MM.1S (cell line): ENCODE measurements around the gene ITGA8.

Source experiments
- DNase-seq: peaks from one replicate; pipeline ENCODE4 v3.0.0-alpha.2; 2015
- H2AFZ ChIP-seq: fragments of 300-600 bp; sonication (generic); 2 replicates; pipeline ENCODE4 v1.6.0; 2016; ENCODE audit warnings: antibody characterized with exemption, low read length
- H3F3A ChIP-seq: fragments of 300-600 bp; sonication (generic); 2 replicates; pipeline ENCODE4 v1.6.1; 2016; ENCODE audit warnings: mild to moderate bottlenecking, antibody characterized with exemption, low read length, moderate library complexity, mixed read lengths; ENCODE audit not compliant: insufficient read depth
- H3K27ac ChIP-seq: fragments of 300-600 bp; sonication (generic); 2 replicates; pipeline ENCODE4 v1.5.1; 2016; ENCODE audit warnings: mild to moderate bottlenecking, low read length
- H3K27me3 ChIP-seq: fragments of 300-600 bp; sonication (generic); replicated peaks from 2 replicates; pipeline ENCODE4 v1.6.0; 2016; ENCODE audit warnings: low read length; ENCODE audit not compliant: insufficient read depth
- H3K36me3 ChIP-seq: fragments of 300-600 bp; sonication (generic); replicated peaks from 2 replicates; pipeline ENCODE4 v1.6.1; 2016; ENCODE audit warnings: mild to moderate bottlenecking, low read length, mixed read lengths; ENCODE audit not compliant: insufficient read depth
- H3K4me1 ChIP-seq: fragments of 300-600 bp; sonication (generic); 2 replicates; pipeline ENCODE4 v1.6.1; 2016; ENCODE audit warnings: low read length, mixed read lengths
- H3K4me2 ChIP-seq: fragments of 300-600 bp; sonication (generic); 2 replicates; pipeline ENCODE4 v1.6.0; 2016; ENCODE audit warnings: low read depth, low read length
- H3K4me3 ChIP-seq: fragments of 300-600 bp; sonication (generic); 2 replicates; pipeline ENCODE4 v1.5.1; 2016; ENCODE audit warnings: low read length, mixed read lengths
- H3K79me2 ChIP-seq: fragments of 300-600 bp; sonication (generic); 2 replicates; pipeline ENCODE4 v1.6.1; 2016; ENCODE audit warnings: mixed run types, low read length, mixed read lengths
- H3K9ac ChIP-seq: fragments of 300-600 bp; sonication (generic); 2 replicates; pipeline ENCODE4 v1.6.1; 2016; ENCODE audit warnings: low read length, mixed read lengths
- H3K9me2 ChIP-seq: fragments of 300-600 bp; sonication (generic); replicated peaks from 2 replicates; pipeline ENCODE4 v1.6.1; 2016; ENCODE audit warnings: mild to moderate bottlenecking, low read length, mixed read lengths; ENCODE audit not compliant: insufficient read depth
- H3K9me3 ChIP-seq: fragments of 300-600 bp; sonication (generic); replicated peaks from 2 replicates; pipeline ENCODE4 v1.6.1; 2016; ENCODE audit warnings: mild to moderate bottlenecking, low read length, mixed read lengths; ENCODE audit not compliant: insufficient read depth
- H4K20me1 ChIP-seq: fragments of 300-600 bp; sonication (generic); 2 replicates; pipeline ENCODE4 v1.6.1; 2016; ENCODE audit warnings: mild to moderate bottlenecking, low read length, moderate library complexity, mixed read lengths; ENCODE audit not compliant: insufficient read depth
- EZH2 ChIP-seq: fragments of 300-600 bp; sonication (generic); optimal IDR thresholded peaks from 2 replicates; pipeline ENCODE3; 2017; ENCODE audit warnings: low read depth, mild to moderate bottlenecking, antibody characterized with exemption, low read length, mixed read lengths
- EZH2phosphoT487 ChIP-seq: fragments of 300-600 bp; sonication (generic); IDR thresholded peaks from 2 replicates; pipeline ENCODE4 v1.6.1; 2018; ENCODE audit warnings: antibody characterized with exemption, low read length
- TF ChIP-seq, protein P1 (sequence below): fragments of 300-600 bp; sonication (generic); IDR thresholded peaks from 2 replicates; pipeline ENCODE4 v1.5.1; 2016; ENCODE audit warnings: antibody characterized with exemption, low read length, mixed read lengths

The ITGA8 gene

DNA sequence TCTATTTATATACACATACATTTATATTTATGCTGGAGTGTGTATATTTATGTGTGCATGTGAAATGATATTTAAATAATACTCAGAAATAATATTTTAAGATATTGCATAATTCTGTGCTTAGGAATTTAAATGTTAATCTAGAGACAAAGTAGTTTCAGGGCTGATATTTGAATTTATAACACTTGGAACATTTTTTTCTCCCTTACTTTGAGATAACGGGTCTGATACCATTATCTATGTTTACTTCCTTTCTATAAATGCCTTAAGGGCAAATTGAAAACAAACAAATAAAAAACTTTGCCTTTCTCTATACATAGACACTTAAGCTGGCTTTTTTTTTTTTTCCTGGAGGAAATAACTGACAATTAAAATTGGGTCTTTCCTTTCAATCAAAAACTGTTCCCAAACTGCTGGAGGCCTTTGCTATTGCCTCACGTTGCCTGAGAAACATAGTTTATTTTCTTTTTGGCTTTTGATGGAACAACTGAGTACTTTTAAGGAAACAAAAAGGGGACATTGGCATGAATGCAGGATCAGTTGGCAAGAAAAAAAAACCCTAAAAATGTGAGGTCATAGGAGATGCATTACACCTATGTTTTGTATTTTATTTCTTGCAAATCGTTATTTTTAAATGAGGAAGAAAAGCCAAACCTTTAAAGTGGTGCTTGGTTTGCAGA, 98.7 kb downstream of the ITGA8 start:
- no peak overlapping the region for H3K4me3 ChIP-seq
- H3K9me3 ChIP-seq = no peaks in the 10 kb centered on the region
- no peaks in the 10 kb centered on the region for H3K4me1 ChIP-seq
- H3K9ac ChIP-seq = no peak overlapping the region
- H2AFZ ChIP-seq = no peak overlapping the region
- H3K36me3 ChIP-seq = peaks cover 9% of the 10 kb centered on the region; the same call in 1 of the 2 replicates
- H3K9me2 ChIP-seq = no peaks in the 10 kb centered on the region
- TF ChIP-seq, protein P1, sequence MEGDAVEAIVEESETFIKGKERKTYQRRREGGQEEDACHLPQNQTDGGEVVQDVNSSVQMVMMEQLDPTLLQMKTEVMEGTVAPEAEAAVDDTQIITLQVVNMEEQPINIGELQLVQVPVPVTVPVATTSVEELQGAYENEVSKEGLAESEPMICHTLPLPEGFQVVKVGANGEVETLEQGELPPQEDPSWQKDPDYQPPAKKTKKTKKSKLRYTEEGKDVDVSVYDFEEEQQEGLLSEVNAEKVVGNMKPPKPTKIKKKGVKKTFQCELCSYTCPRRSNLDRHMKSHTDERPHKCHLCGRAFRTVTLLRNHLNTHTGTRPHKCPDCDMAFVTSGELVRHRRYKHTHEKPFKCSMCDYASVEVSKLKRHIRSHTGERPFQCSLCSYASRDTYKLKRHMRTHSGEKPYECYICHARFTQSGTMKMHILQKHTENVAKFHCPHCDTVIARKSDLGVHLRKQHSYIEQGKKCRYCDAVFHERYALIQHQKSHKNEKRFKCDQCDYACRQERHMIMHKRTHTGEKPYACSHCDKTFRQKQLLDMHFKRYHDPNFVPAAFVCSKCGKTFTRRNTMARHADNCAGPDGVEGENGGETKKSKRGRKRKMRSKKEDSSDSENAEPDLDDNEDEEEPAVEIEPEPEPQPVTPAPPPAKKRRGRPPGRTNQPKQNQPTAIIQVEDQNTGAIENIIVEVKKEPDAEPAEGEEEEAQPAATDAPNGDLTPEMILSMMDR = no peak
- TF ChIP-seq EZH2phosphoT487 = no peak
- no peak for TF ChIP-seq EZH2
- no peak overlapping the region for H3K4me2 ChIP-seq
- DNase-seq = no peak
- 0 out of 2 replicates have a peak, but pooled peaks cover 2% of the 10 kb centered on the region for H3F3A ChIP-seq
- H3K79me2 ChIP-seq = peaks cover 35% of the 10 kb centered on the region
- H3K27me3 ChIP-seq = no peaks in the 10 kb centered on the region
- H3K27ac ChIP-seq = no peak overlapping the region
- H4K20me1 ChIP-seq = no peaks in the 10 kb centered on the region

DNA sequence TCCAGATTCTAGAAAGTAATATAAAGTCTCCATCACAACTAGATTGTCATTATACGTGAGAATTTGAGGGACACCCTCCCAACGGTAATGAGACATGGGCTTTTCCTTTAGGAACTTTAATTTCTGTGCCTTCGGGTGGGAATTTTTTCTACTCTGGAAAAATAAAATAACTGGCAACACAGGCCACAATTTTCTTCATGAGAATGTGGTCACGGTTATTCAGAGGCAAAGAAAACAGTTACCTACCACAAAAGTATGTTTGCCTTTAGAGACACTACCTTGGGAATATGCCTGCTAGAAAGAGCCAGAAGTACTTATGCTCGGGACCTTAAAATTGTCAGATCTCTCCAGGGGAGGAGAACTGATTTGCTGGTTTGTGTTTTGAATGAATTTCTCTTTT, 99.4 kb downstream of the ITGA8 start:
- H3F3A ChIP-seq = 0 out of 2 replicates have a peak, but pooled peaks cover 2% of the 10 kb centered on the region
- peaks cover 38% of the 10 kb centered on the region for H3K79me2 ChIP-seq
- H2AFZ ChIP-seq = no peak overlapping the region
- DNase-seq = no peak
- H3K9me2 ChIP-seq = no peaks in the 10 kb centered on the region
- H3K4me2 ChIP-seq = no peak overlapping the region
- no peak for TF ChIP-seq EZH2phosphoT487
- TF ChIP-seq EZH2 = no peak
- TF ChIP-seq, protein P1 = no peak
- no peaks in the 10 kb centered on the region for H3K27me3 ChIP-seq
- no peak overlapping the region for H3K9ac ChIP-seq
- H3K27ac ChIP-seq = no peak overlapping the region
- no peak overlapping the region for H3K4me3 ChIP-seq
- H4K20me1 ChIP-seq = no peaks in the 10 kb centered on the region
- no peaks in the 10 kb centered on the region for H3K4me1 ChIP-seq
- peaks cover 12% of the 10 kb centered on the region; the same call in 1 of the 2 replicates for H3K36me3 ChIP-seq
- H3K9me3 ChIP-seq = no peaks in the 10 kb centered on the region

DNA sequence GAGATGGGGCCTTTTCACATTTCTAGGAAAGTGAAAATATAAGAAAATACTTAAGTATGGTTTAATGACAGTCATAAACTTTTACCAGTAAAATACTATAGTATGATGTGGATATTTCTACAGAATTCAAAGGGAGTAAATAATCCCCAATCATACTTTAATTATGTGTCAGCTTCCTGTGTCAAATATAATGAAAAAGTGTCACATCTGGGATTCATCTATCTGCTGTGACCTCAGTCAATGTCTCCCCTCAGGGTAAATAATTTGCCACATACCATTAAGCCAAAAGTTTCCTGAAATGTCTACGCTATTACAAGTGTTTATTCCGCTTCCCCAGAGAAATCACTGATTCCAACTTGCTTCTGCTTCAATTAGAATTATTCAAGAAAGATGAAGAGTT, 110.5 kb downstream of the ITGA8 start:
- no peaks in the 10 kb centered on the region for H3K27me3 ChIP-seq
- TF ChIP-seq EZH2phosphoT487 (no peak), EZH2 (no peak)
- TF ChIP-seq, protein P1 = no peak
- no peaks in the 10 kb centered on the region for H3K4me1 ChIP-seq
- H3K79me2 ChIP-seq = 0 out of 2 replicates have a peak, but pooled peaks cover 11% of the 10 kb centered on the region
- H3K9me2 ChIP-seq = no peaks in the 10 kb centered on the region
- H3K9ac ChIP-seq = no peak overlapping the region
- no peak overlapping the region for H3K27ac ChIP-seq
- H2AFZ ChIP-seq = no peak overlapping the region
- H3F3A ChIP-seq = 0 out of 2 replicates have a peak, but pooled peaks cover 9% of the 10 kb centered on the region
- no peak overlapping the region for H3K4me2 ChIP-seq
- H3K36me3 ChIP-seq = peaks cover 39% of the 10 kb centered on the region
- DNase-seq = no peak
- H3K9me3 ChIP-seq = no peaks in the 10 kb centered on the region
- H4K20me1 ChIP-seq = no peaks in the 10 kb centered on the region; the same call in 1 of the 2 replicates
- no peak overlapping the region for H3K4me3 ChIP-seq
